GM12872 (cell line): ENCODE measurements around the gene GLA.

Experiments
- TF ChIP-seq, protein P1 (sequence below): IDR thresholded peaks from 3 replicates; pipeline ENCODE4 v1.5.1; 2011; ENCODE audit warnings: low read depth, mild to moderate bottlenecking, low read length, moderate library complexity; ENCODE audit not compliant: insufficient read depth

The GLA gene

DNA sequence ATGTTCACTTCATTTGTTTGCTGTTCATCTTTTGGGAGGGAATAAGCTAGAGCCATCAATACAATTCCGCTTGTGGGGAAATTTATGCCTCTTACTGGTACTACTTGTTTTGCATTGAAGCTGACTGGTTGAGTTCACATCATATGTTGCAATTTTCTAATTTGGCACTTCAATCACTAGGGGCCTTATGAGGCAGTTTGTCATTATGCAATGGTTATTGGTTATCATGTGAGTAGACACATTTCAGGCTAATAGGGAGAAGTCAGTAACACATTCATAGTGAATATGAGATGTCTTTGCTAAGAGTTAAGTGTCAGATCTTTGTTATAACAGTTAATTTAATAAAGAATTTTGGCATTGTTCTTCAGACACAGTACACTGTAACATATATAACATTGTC is 11.9 kb downstream of the GLA start:
- TF ChIP-seq, protein P1, sequence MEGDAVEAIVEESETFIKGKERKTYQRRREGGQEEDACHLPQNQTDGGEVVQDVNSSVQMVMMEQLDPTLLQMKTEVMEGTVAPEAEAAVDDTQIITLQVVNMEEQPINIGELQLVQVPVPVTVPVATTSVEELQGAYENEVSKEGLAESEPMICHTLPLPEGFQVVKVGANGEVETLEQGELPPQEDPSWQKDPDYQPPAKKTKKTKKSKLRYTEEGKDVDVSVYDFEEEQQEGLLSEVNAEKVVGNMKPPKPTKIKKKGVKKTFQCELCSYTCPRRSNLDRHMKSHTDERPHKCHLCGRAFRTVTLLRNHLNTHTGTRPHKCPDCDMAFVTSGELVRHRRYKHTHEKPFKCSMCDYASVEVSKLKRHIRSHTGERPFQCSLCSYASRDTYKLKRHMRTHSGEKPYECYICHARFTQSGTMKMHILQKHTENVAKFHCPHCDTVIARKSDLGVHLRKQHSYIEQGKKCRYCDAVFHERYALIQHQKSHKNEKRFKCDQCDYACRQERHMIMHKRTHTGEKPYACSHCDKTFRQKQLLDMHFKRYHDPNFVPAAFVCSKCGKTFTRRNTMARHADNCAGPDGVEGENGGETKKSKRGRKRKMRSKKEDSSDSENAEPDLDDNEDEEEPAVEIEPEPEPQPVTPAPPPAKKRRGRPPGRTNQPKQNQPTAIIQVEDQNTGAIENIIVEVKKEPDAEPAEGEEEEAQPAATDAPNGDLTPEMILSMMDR: no peak

DNA sequence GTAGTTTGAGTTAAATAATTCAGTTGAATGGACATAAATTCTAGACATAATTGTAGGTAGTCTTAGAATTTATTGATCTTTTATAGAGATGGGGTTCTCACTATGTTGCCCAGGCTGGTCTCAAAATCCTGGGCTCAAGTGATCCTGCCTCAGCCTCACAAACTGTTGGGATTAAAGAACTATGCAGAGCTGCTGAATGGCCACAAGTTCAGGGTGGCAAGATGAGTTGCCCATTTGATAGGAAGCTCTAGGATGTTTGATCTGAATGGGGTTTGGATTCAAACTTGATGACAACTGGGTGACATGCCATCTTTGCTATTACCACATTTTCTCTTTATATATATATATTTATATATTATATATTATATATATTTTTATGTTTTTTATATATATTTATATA is 13.4 kb downstream of the GLA start:
- TF ChIP-seq, protein P1: no peak

DNA sequence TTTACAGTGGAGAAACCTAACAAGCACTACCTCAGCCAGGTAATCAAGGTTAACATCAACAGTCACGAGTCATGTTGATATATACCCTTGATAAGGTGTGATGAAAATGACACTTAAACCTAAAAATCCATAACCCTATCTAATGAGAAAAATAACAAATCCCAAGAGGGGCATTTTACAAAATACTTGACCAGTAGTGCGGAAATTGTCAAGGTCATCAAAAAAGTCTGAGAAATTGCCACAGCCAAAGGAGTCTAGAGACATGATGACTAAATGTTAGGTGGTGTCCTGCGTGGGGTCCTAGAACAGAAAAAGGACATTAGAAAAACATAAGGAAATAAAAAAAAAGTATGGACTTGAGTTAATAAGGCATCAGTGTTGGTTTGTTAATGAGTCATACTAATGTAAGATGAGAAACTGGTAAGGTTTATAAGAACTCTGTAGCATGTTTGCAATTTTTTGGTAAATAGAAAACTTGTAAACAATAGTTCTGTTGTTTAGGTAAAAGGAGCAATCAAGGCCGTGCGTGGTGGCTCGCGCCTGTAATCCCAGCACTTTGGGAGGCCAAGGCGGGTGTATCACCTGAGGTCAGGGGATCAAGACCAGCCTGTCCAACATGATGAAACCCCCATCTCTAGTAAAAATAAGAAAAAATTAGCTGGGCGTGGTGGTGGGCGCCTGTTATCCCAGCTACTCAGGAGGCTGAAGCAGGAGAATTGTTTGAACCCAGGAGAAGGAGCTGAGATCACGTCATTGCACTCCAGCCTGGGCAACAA is 14.0 kb downstream of the GLA start:
- TF ChIP-seq, protein P1: no peak

DNA sequence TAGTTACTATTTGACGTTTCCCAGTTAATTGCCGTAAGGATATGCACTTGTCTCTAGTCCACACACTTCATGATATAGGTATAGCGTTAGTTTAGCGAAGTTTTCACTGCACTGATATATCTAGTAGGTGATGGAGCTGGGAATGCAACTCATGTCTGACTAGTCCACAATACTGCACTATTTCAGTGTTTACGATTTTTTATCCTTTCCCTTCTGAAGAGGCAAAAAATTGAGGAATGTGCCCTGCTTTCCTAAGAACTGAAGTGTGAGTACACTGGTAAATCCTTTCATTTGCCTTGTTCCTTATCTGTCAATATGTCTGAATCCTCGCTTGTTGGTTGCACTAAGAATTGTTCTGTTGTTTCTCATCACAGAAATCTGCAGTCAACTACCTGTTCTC is 15.9 kb downstream of the GLA start:
- TF ChIP-seq, protein P1: no peak

DNA sequence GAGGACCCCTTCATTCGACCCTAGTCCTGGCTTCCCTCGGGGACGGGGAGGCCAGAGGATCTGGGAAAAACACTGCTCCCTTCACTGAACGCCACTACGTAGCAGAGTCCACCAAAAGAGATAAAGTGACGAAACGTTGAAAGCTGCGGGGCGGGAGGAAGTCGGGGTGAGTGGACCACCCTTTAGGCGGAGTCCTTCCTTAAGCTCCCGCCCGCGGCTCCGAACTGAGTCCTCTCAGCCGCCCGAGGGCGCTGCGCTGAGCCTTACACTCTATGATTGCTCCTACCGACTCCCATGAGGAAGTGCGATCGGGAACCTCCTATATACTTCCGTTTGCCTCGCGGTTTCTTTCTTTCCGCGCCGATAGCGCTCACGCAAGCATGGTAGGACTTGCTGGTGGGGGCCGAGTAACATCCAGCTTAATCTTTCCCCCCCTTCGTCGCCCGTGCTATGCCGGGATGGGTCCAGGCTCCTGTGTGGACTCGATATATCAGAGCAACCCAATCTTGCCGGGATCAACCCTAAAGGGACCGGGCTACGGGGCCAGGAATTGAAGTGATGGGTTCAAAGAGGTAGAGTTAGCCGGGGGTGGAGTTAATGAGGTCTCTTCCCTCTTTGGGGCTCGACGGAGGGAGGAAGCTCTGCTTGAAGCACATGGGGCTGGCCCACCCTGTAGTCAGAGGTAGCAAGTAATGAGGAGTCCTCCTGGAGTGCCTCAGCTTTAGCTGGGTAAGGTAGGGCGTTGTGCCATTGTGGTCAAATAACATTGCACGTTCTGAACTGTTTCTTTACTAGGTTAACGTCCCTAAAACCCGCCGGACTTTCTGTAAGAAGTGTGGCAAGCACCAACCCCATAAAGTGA is 16.8 kb downstream of the GLA start, which contains the start of gene RPL36A:
Gene RPL36A (plus strand): TSS at position 348 of the 862 bp plus-strand sequence. CDS start 33 bp downstream, at position 381.
- TF ChIP-seq, protein P1: peak; percentile 77

DNA sequence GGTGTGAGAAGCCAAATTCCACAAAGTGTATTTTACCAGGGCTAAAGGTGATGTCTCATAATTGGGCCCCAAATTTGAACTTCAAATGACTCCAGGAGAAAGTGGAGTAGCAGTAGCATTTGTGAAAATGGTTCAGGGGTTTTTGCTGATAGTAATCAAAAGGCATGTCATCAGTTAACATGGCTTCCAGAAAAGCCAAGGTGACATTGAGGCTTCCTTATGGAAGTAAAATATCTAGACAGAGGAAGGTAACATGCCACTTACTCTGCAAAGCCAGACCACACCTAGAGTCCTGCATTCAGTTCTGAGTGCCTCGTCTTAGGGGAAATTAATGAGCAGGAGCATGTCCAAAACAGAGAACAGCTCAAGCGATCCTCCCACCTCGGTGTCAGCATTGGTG is 19.1 kb downstream of the GLA start:
- TF ChIP-seq, protein P1: no peak

DNA sequence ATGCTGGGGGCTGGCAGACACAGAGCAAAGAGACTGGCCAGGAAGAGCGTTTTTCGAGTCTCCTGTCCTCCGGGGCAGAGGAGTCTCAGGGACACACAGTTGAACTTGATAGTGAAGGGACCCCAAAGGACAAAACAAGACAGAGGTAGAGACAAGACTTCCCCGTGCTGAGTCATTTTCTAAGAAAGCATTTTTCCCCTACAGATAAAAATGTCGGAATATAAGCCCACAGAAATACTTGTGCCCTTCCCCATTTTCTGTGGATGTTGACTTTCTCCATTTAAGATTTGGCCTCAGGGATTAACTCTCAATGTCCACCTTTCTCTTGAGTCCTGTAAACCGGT is 21.2 kb downstream of the GLA start:
- TF ChIP-seq, protein P1: no peak
